ENCODE data around the gene EFNA4. TPM values are rescaled to one million over a fixed set of nuclear protein-coding genes. Genes with fewer than 3 reads are reported as not detected.

The EFNA4 gene
- total RNA-seq, 1 experiment from 2014 or later = 9.8 TPM

DNA sequence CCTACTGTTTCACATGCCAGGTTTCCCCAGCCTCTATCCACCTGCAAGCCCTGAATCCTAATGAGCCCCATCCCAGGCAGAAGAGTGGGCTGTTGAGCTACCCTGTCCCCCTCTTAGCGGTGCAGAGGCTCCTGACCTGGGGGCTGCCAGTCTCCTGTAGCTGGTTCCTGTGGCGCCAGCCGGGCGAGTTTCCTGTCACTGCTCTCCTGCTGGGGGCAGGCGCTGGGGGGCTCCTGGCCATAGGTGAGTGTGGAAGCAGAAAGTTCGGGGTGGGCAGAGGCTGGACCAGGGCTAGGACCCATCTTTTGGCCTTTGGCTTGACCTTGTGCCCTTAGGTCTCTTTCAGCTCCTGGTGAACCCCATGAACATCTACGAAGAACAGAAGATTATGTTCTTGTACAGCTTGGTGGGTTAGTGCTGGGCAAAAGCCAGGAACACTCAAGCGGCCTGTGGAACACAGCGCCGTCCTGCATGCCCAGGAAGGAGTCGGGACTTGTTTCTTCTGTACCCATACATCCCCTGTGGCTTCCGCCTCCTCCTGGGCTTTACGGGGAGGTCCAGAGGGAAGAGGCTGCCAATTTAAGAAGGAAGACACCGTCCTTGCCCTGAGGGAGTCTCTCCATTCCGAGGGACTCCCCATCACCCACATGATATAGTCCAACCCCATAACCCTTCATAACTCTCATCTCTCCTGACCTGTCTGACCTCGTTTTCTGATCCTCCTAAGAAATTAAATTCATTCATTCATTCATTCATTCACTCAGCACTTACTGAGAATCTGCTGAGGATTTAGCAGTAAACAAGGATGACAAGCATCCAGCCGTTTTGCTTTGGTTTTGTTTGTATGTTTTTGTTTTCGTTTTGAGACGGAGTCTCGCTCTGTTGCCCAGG lies 29.0 kb upstream of the EFNA4 start:
- peaks cover 0 to 11% of the 10 kb centered on the region in 2 experiments; a peak in 2 of 4 replicates for H3K4me1 ChIP-seq (ENCODE audit: control insufficient read depth in 1 of 2, insufficient read depth in 2 of 2, low read length in 2 of 2)
- no peak overlapping the region for H2AFZ ChIP-seq (ENCODE audit: low read depth, low read length, poor library complexity, severe bottlenecking)
- H3K36me3 ChIP-seq (ENCODE audit: control insufficient read depth in 1 of 2, insufficient read depth in 2 of 2, low read length in 2 of 2) = no peaks in the 10 kb centered on the region
- ChIA-PET POLR2A (no interaction called here), RAD21 (ENCODE audit: low non-redundant PET in 1 of 2, low total read pairs in 2 of 2, uncharacterized antibody in 2 of 2, unreplicated experiment in 2 of 2) (no interaction called here), CTCF (no interaction called here)
- H3K27me3 ChIP-seq (ENCODE audit: insufficient read depth, low read length) = no peaks in the 10 kb centered on the region
- no peak for ATAC-seq
- H3K27ac ChIP-seq (ENCODE audit: low read depth, low read length) = no peak overlapping the region
- no peaks in the 10 kb centered on the region for H3K79me2 ChIP-seq (ENCODE audit: insufficient read depth, low read length)
- no peaks in the 10 kb centered on the region for H3K9me3 ChIP-seq (ENCODE audit: control insufficient read depth in 1 of 2, insufficient read depth in 1 of 2, low read depth in 1 of 2, low read length in 2 of 2)
- H3K4me2 ChIP-seq (ENCODE audit: low read length) = no peak overlapping the region
- no peaks in the 10 kb centered on the region for H3K9me2 ChIP-seq (ENCODE audit: insufficient read depth)
- no peak overlapping the region for H3K4me3 ChIP-seq (replicated peaks in 1 of 2; ENCODE audit: low read depth in 1 of 2, low read length in 2 of 2)
- TF ChIP-seq CEBPB (IDR thresholded peaks at IDR 0.05; ENCODE audit: low read depth) (no peak), POLR2A (IDR thresholded peaks at IDR 0.05; ENCODE audit: borderline replicate concordance, extremely low read depth, insufficient read depth, insufficient read length) (no peak), SIN3A (IDR thresholded peaks at IDR 0.05; ENCODE audit: low read depth) (no peak), SRF (IDR thresholded peaks at IDR 0.05; ENCODE audit: low read depth) (no peak), EZH2phosphoT487 (IDR thresholded peaks at IDR 0.05; ENCODE audit: borderline replicate concordance) (no peak), EZH2 (IDR thresholded peaks at IDR 0.05) (no peak), ZNF274 (IDR thresholded peaks at IDR 0.05; ENCODE audit: low read depth, low read length) (no peak)
- TF ChIP-seq, protein P1, sequence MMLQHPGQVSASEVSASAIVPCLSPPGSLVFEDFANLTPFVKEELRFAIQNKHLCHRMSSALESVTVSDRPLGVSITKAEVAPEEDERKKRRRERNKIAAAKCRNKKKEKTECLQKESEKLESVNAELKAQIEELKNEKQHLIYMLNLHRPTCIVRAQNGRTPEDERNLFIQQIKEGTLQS (IDR thresholded peaks at IDR 0.05) = no peak
- H4K20me1 ChIP-seq (ENCODE audit: insufficient read depth) = no peaks in the 10 kb centered on the region
- intact Hi-C loops (cut with micrococcal nuclease) = no loop called here
- DNase-seq (ENCODE audit: low read depth, low spot score) = no peak
- no TSS peak for BruUV-seq (replicated peaks)
- H3K9ac ChIP-seq (ENCODE audit: low read length) = no peak overlapping the region

DNA sequence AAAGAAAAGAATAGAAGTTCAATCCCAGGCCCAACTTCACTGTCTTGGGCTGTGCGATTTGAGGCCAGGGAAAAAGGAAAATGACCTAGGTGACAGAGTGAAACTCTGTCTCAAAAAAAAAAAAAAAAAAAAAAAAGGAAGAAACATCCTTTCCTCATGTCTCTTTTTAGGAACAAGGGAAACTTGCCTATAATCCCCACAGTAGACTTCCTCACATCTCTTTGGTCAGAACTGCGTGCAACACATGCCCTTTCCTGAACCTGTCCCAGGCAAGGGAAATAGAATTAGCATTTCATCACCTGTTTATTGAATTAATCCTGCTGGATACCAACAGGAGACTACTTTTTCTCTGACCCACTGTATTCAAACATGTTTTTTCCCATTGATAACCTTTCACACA lies 27.6 kb upstream of the EFNA4 start:
- Histone ChIP-seq H3K27ac (ENCODE audit: low read depth, low read length) (no peak overlapping the region), H3K4me3 (replicated peaks in 1 of 2; ENCODE audit: low read depth in 1 of 2, low read length in 2 of 2) (no peak overlapping the region), H3K9me2 (ENCODE audit: insufficient read depth) (no peaks in the 10 kb centered on the region), H3K27me3 (ENCODE audit: insufficient read depth, low read length) (no peaks in the 10 kb centered on the region), H2AFZ (ENCODE audit: low read depth, low read length, poor library complexity, severe bottlenecking) (no peak overlapping the region), H4K20me1 (ENCODE audit: insufficient read depth) (no peaks in the 10 kb centered on the region), H3K79me2 (ENCODE audit: insufficient read depth, low read length) (no peaks in the 10 kb centered on the region), H3K4me2 (ENCODE audit: low read length) (no peak overlapping the region), H3K36me3 (ENCODE audit: control insufficient read depth in 1 of 2, insufficient read depth in 2 of 2, low read length in 2 of 2) (no peaks in the 10 kb centered on the region), H3K4me1 (ENCODE audit: control insufficient read depth in 1 of 2, insufficient read depth in 2 of 2, low read length in 2 of 2) (peaks cover 0 to 11% of the 10 kb centered on the region in 2 experiments; a peak in 2 of 4 replicates), H3K9me3 (ENCODE audit: control insufficient read depth in 1 of 2, insufficient read depth in 1 of 2, low read depth in 1 of 2, low read length in 2 of 2) (no peaks in the 10 kb centered on the region), H3K9ac (ENCODE audit: low read length) (no peak overlapping the region)
- intact Hi-C loops (cut with micrococcal nuclease) = no loop called here
- RAD21 ChIA-PET (ENCODE audit: low non-redundant PET in 1 of 2, low total read pairs in 2 of 2, uncharacterized antibody in 2 of 2, unreplicated experiment in 2 of 2) = interaction anchor here in 1 of 2 experiments (0.6 kb wide), 1 partner anchor 10 kb away, joined by 3 read pairs; no protein-coding TSS in a partner anchor
- ATAC-seq (no peak), DNase-seq (ENCODE audit: low read depth, low spot score) (no peak)
- POLR2A ChIA-PET = no interaction called here
- CTCF ChIA-PET = interaction anchor here (0.6 kb wide), 1 partner anchor 40 kb away, joined by 3 read pairs; no protein-coding TSS in a partner anchor
- no TSS peak for BruUV-seq (replicated peaks)
- TF ChIP-seq, protein P1 (IDR thresholded peaks at IDR 0.05) = no peak
- TF ChIP-seq EGR1 (IDR thresholded peaks at IDR 0.05; ENCODE audit: low read depth) (no peak), ELF1 (IDR thresholded peaks at IDR 0.05; ENCODE audit: borderline replicate concordance, low read depth) (no peak), JUND (IDR thresholded peaks at IDR 0.05) (no peak), FOSL1 (IDR thresholded peaks at IDR 0.05; ENCODE audit: low read depth) (no peak)
- TF ChIP-seq, protein P2, sequence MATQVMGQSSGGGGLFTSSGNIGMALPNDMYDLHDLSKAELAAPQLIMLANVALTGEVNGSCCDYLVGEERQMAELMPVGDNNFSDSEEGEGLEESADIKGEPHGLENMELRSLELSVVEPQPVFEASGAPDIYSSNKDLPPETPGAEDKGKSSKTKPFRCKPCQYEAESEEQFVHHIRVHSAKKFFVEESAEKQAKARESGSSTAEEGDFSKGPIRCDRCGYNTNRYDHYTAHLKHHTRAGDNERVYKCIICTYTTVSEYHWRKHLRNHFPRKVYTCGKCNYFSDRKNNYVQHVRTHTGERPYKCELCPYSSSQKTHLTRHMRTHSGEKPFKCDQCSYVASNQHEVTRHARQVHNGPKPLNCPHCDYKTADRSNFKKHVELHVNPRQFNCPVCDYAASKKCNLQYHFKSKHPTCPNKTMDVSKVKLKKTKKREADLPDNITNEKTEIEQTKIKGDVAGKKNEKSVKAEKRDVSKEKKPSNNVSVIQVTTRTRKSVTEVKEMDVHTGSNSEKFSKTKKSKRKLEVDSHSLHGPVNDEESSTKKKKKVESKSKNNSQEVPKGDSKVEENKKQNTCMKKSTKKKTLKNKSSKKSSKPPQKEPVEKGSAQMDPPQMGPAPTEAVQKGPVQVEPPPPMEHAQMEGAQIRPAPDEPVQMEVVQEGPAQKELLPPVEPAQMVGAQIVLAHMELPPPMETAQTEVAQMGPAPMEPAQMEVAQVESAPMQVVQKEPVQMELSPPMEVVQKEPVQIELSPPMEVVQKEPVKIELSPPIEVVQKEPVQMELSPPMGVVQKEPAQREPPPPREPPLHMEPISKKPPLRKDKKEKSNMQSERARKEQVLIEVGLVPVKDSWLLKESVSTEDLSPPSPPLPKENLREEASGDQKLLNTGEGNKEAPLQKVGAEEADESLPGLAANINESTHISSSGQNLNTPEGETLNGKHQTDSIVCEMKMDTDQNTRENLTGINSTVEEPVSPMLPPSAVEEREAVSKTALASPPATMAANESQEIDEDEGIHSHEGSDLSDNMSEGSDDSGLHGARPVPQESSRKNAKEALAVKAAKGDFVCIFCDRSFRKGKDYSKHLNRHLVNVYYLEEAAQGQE (IDR thresholded peaks at IDR 0.05; ENCODE audit: low read depth) = no peak
- TF ChIP-seq, protein P3, sequence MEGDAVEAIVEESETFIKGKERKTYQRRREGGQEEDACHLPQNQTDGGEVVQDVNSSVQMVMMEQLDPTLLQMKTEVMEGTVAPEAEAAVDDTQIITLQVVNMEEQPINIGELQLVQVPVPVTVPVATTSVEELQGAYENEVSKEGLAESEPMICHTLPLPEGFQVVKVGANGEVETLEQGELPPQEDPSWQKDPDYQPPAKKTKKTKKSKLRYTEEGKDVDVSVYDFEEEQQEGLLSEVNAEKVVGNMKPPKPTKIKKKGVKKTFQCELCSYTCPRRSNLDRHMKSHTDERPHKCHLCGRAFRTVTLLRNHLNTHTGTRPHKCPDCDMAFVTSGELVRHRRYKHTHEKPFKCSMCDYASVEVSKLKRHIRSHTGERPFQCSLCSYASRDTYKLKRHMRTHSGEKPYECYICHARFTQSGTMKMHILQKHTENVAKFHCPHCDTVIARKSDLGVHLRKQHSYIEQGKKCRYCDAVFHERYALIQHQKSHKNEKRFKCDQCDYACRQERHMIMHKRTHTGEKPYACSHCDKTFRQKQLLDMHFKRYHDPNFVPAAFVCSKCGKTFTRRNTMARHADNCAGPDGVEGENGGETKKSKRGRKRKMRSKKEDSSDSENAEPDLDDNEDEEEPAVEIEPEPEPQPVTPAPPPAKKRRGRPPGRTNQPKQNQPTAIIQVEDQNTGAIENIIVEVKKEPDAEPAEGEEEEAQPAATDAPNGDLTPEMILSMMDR (IDR thresholded peaks at IDR 0.05 in 2 of 3, conservative IDR thresholded peaks at IDR 0.05 in 1 of 3; ENCODE audit: borderline replicate concordance in 1 of 3, insufficient read depth in 1 of 3, low read depth in 2 of 3, low read length in 2 of 3) = no peak
